ENCODE results near the gene KIRREL3. TPM values are rescaled to one million over a fixed set of nuclear protein-coding genes. Genes with fewer than 3 reads are reported as not detected.

KIRREL3 gene
- total and polyA plus RNA-seq, 2 of the 4 experiments (the other 2 are of a cell fraction), result 10.9 to 15.9 TPM

GRCh38 chr11:126898802-126899201, 101.8 kb downstream of the KIRREL3 start:
- H3K14ac ChIP-seq (replicated peaks; ENCODE audit: low read depth, low read length), result no peak overlapping the region
- H3K9ac ChIP-seq (ENCODE audit: low read depth, low read length), result no peak overlapping the region
- H3K4me3 ChIP-seq (ENCODE audit: insufficient read depth, low read depth, low read length), result no peak overlapping the region
- no peaks in the 10 kb centered on the region for H3K4me1 ChIP-seq (ENCODE audit: control insufficient read depth, insufficient read depth, low read length)
- peaks cover 3 to 9% of the 10 kb centered on the region in 2 experiments; a peak in 2 of 4 replicates for H3K79me1 ChIP-seq (ENCODE audit: low read depth in 1 of 2, low read length in 2 of 2)
- H3K23ac ChIP-seq (ENCODE audit: low read depth, low read length), result no peak overlapping the region
- CTCF ChIA-PET, result no interaction called here
- ATAC-seq (ENCODE audit: low read depth) (no peak), DNase-seq (no peak)
- H3K4ac ChIP-seq (ENCODE audit: low read depth, low read length), result no peak overlapping the region
- no peak overlapping the region for H2BK120ac ChIP-seq (ENCODE audit: low read depth, low read length)
- peaks cover 19% of the 10 kb centered on the region for H3K9me3 ChIP-seq (ENCODE audit: control insufficient read depth, insufficient read depth, low read length)
- POLR2A ChIA-PET (ENCODE audit: unreplicated experiment), result no interaction called here
- in situ Hi-C loops (cut with MboI; ENCODE audit: low sequenced_read_pairs) (no loop called here), intact Hi-C loops (cut with micrococcal nuclease) (no loop called here), dilution Hi-C loops (cut with HindIII; ENCODE audit: low sequenced_read_pairs, unreplicated experiment) (no loop called here)
- H4K8ac ChIP-seq (ENCODE audit: low read depth in 2 of 2, low read length in 2 of 2), result no peak overlapping the region
- no peaks in the 10 kb centered on the region; the same call in 1 of the 2 replicates for H3K36me3 ChIP-seq (ENCODE audit: control insufficient read depth, insufficient read depth, low read length)
- no CpG with 5 or more reads among the region's 3 CpGs for WGBS, 2 experiments (ENCODE audit: extremely low coverage in 2 of 2, insufficient read length in 1 of 2)
- H3K18ac ChIP-seq (ENCODE audit: low read depth, low read length), result no peak overlapping the region
- no peaks in the 10 kb centered on the region for H4K20me1 ChIP-seq (ENCODE audit: insufficient read depth, low read length)
- H2BK5ac ChIP-seq (ENCODE audit: low read depth, low read length, poor library complexity, severe bottlenecking), result no peak overlapping the region
- H2AK5ac ChIP-seq (ENCODE audit: low read depth, low read length), result no peak overlapping the region
- H3K4me2 ChIP-seq (ENCODE audit: low read depth, low read length), result no peak overlapping the region
- no peak for TF ChIP-seq ELK1 (IDR thresholded peaks at IDR 0.05; ENCODE audit: borderline replicate concordance, low read depth, low read length)
- no peak for TF ChIP-seq NFE2L2 (IDR thresholded peaks at IDR 0.05; ENCODE audit: low read depth, low read length)
- no peak for TF ChIP-seq RAD21 (IDR thresholded peaks at IDR 0.05; ENCODE audit: low read length)
- no peak for TF ChIP-seq MAZ (IDR thresholded peaks at IDR 0.05; ENCODE audit: borderline replicate concordance, low read depth, low read length)
- TF ChIP-seq CEBPB (IDR thresholded peaks at IDR 0.05; ENCODE audit: low read depth, low read length), result no peak
- TF ChIP-seq MAFK (IDR thresholded peaks at IDR 0.05; ENCODE audit: low read depth, low read length), result no peak
- TF ChIP-seq BHLHE40 (IDR thresholded peaks at IDR 0.05; ENCODE audit: low read depth, low read length), result no peak
- TF ChIP-seq RFX5 (IDR thresholded peaks at IDR 0.05; ENCODE audit: low read depth, low read length), result no peak
- no peak for TF ChIP-seq CTCF (conservative IDR thresholded peaks at IDR 0.05; ENCODE audit: low read depth, low read length)
- TF ChIP-seq POLR2A (IDR thresholded peaks at IDR 0.05; ENCODE audit: low read depth, low read length), result no peak
- no peak for TF ChIP-seq RCOR1 (IDR thresholded peaks at IDR 0.05; ENCODE audit: insufficient replicate concordance, low read length)
- no peak for TF ChIP-seq FOS (IDR thresholded peaks at IDR 0.05; ENCODE audit: low read depth, low read length)
- no peak for TF ChIP-seq SMC3 (IDR thresholded peaks at IDR 0.05; ENCODE audit: low read depth, low read length)
- no peak for TF ChIP-seq MXI1 (IDR thresholded peaks at IDR 0.05; ENCODE audit: borderline replicate concordance, low read depth, low read length)
- no peak for TF ChIP-seq CHD1 (IDR thresholded peaks at IDR 0.05; ENCODE audit: low read depth, low read length)
- no peak overlapping the region for H4K5ac ChIP-seq (ENCODE audit: low read depth, low read length)
- H3K27me3 ChIP-seq (ENCODE audit: control insufficient read depth, insufficient read depth, low read length), result no peaks in the 10 kb centered on the region
- no peak overlapping the region for H4K91ac ChIP-seq (ENCODE audit: insufficient read depth, low read depth, low read length)
- H3K56ac ChIP-seq (ENCODE audit: extremely low read depth, insufficient read depth, low read length), result no peak overlapping the region
- no peak overlapping the region for H3K27ac ChIP-seq (ENCODE audit: insufficient read depth, low read length)
- H2BK20ac ChIP-seq (ENCODE audit: low read depth, low read length), result no peak overlapping the region
- H2AK9ac ChIP-seq (replicated peaks; ENCODE audit: low read depth, low read length, poor library complexity), result no peak overlapping the region
- BruUV-seq (replicated peaks), result no TSS peak
- H3K9me1 ChIP-seq (ENCODE audit: insufficient read depth, low read length), result no peaks in the 10 kb centered on the region
- H2BK15ac ChIP-seq (ENCODE audit: low read depth, low read length), result no peak overlapping the region
- no peak overlapping the region for H2AFZ ChIP-seq (replicated peaks; ENCODE audit: low read length, poor library complexity)

Measured in IMR-90 (cell line).